ENCODE results near the gene CIAPIN1.

CIAPIN1 gene

DNA sequence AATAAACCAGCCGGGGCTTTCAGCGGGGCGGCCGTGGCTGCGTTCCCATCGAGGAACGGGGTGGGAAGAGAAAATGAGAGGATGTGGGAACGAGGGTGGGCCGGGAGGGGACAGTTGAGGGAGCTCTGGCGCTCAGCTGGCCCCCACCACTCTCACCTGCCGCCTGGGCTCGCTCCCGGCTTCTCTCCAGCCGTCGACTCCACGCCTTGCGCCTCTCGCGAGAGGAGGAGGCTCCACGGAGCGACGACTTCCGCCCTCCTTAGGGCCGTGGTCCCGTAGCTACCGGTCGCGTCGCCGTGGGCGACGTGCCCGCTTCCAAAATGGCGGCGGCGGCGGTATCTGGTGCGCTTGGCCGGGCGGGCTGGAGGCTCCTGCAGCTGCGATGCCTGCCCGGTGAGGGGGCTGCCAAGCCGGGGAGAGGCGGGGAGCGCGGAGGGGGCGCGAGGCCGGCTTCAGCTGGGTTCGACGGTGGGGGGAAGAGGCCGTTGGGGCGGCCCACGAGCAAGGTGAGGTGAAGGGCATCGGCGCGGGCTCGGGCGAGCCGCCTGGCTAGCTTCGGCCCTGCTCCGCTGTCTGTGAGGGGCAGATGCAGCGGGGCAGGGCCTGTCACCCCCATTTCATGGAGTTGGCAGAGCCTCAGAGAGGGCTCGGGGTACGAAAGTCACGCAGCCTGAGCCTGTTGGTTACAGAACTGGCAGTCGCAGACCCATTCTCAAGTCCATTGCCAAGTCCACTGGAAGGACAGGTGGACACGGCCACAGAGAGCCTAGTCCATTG is at the start of gene CIAPIN1, which contains the start of gene COQ9:
CIAPIN1 (minus strand) TSS at position 200 of the 777 bp plus-strand sequence. CDS start 6,457 bp downstream, outside the sequence.
COQ9 (plus strand) TSS at position 294 of the 777 bp plus-strand sequence; CDS start at position 321, 27 bp downstream.
- DNase-seq (ENCODE audit: insufficient read length, low spot score) = peak; percentile 94
- peak; percentile 87 for TF ChIP-seq POLR2A (IDR thresholded peaks at IDR 0.05; ENCODE audit: low read depth, low read length)
- FAIRE-seq = no peak

- TF ChIP-seq POLR2A (IDR thresholded peaks at IDR 0.05; ENCODE audit: low read depth, low read length) = no peak
- no peak for DNase-seq (ENCODE audit: insufficient read length, low spot score)
- FAIRE-seq = no peak
Measured at GRCh38 chr16:57493767-57494166, 46.6 kb upstream of the CIAPIN1 start.

DNA sequence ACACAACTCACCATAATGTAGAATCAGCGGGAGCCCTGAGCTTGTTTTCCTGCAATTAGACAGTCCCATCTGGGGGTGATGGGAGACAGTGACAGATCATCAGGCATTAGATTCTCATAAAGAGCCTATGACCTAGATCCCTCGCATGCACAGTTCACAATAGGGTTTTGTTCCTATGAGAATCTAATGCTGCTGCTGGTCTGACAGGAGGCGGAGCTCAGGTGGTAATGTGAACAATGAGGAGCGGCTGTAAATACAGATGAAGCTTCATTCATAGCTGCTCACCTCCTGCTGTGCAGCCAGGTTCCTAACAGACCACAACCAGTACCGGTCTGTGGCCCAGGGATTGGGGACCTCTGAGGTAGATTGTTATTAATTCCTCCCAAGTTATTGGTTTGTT is 42.0 kb upstream of the CIAPIN1 start:
- TF ChIP-seq POLR2A (IDR thresholded peaks at IDR 0.05; ENCODE audit: low read depth, low read length) = no peak
- no peak for DNase-seq (ENCODE audit: insufficient read length, low spot score)
- FAIRE-seq = no peak

DNA sequence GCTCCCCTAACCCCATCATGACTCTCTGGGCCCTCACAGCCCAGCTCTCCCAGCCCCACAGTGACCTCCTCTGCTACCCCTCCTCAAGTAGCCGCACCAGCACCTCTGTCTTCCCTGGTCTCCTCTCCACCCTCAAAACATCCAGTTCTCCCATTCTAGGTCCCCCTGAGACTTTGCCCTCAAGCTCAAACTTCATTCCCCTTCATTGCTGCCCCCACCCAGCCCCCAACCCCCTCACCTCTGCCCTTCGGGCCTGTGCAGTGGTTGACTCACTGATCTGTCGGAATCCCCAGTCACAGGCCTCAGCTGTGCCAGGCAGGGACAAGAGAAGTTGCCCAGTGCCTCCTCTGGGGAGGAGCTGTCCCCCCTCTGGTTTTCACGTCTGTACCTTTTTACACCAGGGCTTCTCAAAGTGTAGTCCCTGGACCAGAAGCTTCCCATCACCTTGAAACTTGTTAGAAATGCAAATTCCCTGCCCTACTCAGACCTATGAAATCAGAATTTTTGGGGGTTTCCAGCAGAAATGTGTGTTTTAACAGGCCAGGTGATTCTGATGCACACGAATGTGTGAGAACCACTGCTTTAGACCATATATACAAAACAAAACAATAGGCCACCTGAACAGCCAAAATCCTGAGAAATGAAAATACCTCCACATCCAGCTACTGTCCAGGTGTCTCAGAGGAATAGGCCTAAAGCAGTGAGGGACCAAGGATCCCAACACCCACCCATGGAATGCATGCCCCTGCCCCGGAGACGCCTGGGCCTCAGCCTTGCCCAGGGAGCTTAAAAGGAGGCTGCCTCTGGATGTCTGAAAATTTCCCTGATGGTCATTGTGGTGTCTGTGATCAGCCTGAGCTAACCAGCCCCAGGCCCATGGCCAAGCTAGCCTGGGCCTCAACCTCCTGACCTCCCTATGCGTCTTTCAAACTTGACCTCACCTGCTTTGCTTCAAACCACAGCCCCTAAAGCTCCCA is 40.0 kb upstream of the CIAPIN1 start:
- no peak for TF ChIP-seq POLR2A (IDR thresholded peaks at IDR 0.05; ENCODE audit: low read depth, low read length)
- DNase-seq (ENCODE audit: insufficient read length, low spot score) (no peak), FAIRE-seq (no peak)

DNA sequence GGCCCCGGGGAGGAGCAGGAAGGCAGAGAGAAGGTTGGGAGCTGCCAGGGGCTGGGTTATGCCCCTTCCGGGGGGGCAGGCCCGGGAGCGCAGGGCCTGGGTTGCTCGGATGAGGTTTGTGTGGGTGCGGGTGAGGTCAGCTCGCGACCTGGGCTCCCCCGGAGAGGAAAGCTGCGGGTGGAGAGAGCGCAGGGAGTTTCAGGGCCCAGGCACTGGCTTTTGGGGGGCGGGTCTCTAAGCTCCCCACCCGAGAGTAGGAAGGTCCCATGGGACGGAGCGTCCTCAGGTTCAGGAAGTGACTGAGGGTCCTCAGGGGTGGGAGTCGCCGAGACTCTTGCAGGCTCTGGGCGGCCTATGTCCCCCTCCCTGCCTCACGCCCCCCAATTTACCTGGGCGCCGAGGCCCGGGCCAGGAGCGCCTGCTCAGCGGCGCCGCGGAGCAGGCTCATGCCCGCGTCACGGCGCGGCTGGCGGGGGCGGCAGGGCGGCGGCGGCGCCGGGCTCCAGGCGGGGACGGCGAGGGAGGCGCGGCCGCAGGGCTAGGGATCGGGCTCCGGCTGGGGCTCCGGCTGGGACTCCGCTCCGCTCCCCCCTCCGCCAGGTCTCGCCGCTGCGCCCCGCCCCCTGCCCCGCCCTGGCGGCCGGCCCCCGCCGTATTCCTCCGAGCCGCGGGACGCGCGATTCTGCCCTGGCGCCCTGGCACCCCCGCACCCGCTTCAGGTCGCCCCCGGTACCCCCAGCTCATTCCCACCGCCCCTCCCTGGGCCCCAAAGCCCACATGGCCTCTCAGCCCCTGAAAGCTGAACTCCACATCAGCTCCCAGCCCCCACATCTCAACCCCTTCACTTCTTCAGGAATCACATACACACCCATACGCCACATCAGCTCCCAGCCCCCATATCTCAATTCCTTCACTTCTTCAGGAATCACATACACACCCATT is 39.0 kb upstream of the CIAPIN1 start, which contains the start of gene DOK4:
DOK4 (minus strand) TSS at position 578 of the 942 bp plus-strand sequence. CDS start 6,986 bp downstream, outside the sequence.
- peak; percentile 36; the same call in 1 of the 2 replicates for TF ChIP-seq POLR2A (IDR thresholded peaks at IDR 0.05; ENCODE audit: low read depth, low read length)
- FAIRE-seq (no peak), DNase-seq (ENCODE audit: insufficient read length, low spot score) (peak; percentile 95)

GRCh38 chr16:57485091-57485915 is 38.1 kb upstream of the CIAPIN1 start:
- no peak for FAIRE-seq
- peak; percentile 33 for DNase-seq (ENCODE audit: insufficient read length, low spot score)
- no peak for TF ChIP-seq POLR2A (IDR thresholded peaks at IDR 0.05; ENCODE audit: low read depth, low read length)

DNA sequence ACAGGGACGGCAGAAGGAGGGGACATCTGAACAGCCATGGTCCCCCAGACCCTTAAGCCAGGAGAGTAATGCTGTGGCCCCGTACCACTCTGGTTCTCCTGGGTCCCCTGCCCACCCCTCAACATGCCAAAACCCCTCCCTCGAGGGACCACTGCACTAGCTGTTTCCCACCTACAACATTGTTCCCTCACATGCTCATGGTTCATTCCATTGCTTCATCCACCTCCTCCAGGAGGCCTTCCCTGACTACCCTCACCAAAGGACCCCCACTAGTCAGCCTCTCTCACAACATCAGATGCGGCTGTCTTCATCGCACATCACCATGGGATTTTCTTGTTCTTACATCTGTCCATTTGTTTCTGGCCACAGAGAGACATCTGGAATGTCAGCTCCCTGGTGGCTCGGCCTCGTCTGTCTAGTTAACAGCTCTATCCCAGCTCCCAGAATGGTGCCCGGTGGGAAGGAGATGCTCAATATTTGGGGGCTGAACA is 37.4 kb upstream of the CIAPIN1 start:
- TF ChIP-seq POLR2A (IDR thresholded peaks at IDR 0.05; ENCODE audit: low read depth, low read length) = no peak
- FAIRE-seq = no peak
- DNase-seq (ENCODE audit: insufficient read length, low spot score) = no peak

DNA sequence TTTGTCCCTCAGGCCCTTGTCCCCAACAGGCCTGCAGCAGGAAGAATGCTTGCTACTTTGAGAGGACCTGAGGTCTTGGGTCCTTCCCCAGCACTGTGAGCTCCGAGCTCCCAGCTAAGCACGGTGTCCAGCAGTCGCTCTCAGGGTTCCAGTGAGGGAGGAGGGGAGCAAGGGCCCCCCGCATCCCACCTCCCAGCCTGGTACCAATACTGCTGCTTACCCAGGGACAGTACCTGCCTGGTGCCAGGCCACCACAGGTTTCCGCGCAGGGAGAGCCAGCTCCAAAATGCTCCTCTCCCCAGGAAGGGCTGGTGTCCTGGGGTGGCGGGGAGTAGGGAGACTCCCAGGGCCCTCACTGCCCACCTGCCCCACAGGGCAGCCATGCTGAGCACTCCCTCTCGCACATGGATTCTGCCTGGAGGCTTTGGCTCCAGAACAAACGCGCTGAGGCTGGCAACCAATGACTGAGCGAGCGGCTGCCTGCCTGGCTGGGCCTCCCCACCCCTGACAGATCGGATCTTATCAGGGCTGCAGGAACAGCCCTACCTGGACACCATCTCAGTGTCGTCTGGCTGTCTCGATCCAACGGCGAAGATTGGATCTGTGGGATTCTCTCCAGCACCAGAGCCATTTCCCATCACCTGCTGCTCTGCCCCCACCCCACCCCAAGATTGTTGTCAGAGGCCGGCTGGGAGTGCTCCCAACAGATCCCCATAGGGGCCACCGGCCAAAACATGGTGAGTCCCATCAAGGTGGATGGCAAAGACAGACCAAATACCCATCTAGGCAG is 36.7 kb upstream of the CIAPIN1 start:
- DNase-seq (ENCODE audit: insufficient read length, low spot score) = no peak
- no peak for TF ChIP-seq POLR2A (IDR thresholded peaks at IDR 0.05; ENCODE audit: low read depth, low read length)
- no peak for FAIRE-seq

DNA sequence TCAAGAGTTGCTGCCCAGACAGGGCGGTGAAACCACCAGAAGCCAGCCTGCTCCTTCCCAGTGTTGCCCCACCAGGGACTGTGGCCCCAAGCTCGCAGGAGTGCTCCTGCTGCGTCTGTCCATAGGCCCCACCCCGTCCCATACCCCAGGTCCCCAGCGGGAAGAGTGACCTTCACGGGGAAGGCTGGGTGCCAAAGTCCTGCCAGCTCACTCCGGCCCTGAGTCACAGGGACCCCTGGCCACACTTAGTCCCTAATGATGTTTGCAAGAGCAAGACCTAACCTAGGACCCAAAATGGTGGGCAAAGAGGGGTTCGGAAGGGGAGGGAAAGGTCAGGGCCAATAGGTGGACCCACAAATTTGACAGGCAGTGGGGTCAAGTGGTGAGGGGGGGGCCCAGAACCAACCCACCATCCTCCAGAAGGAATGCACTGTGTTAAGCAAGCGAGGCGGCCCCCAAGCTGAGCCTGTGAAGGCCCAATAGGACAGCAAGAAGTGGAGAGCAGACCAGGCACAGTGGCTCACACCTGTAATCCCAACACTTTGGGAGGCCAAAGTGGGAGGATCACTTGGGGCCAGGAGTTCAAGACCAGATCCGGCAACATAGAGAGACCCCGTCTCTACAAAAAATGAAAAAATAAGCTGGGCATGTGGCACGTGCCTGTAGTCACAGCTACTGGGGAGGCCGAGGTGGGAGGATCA is 35.8 kb upstream of the CIAPIN1 start:
- DNase-seq (ENCODE audit: insufficient read length, low spot score) (no peak), FAIRE-seq (no peak)
- no peak for TF ChIP-seq POLR2A (IDR thresholded peaks at IDR 0.05; ENCODE audit: low read depth, low read length)

DNA sequence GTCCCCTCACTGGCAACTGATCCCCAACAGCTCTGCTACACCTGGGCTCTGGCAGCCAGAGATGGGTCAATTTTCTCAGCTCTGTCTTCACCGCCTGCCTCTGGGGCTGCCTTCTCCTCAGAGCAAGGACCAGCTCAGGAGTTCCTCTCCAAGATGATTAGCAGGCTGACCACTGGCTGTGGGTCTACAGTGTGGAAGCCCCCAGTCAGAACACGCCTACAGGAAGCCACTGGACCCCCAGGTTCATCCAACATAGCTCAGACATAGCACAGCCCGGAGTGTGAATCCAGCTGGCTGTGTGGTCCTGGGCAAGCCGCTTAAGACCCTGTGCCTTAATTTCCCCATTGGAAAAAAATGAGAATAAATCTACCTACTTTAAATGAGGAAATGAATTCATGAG is 34.2 kb upstream of the CIAPIN1 start:
- DNase-seq (ENCODE audit: insufficient read length, low spot score) (no peak), FAIRE-seq (no peak)
- no peak for TF ChIP-seq POLR2A (IDR thresholded peaks at IDR 0.05; ENCODE audit: low read depth, low read length)

DNA sequence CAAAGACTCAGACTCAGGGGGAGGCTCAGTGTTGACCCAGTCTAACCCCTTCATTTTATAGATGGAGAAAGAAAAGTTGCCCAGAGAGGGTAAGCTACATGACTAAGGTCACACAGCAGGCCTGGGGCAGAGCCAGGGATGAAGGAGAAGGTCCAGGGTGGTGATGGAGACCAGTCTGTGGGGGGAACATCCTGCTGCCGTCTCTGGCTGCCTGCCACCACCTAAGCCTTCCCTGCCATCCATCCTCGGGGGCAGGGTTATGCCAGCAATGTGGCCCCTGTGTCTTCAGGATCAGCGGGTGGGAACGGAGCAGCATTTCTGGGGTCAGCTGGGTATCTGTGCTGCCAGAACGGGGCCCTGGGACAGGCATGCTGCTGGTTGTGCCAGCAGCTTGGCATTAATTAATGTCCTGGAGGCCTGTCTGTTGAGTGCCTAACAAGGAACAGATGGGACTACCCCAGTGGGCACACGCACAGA is 33.6 kb upstream of the CIAPIN1 start:
- DNase-seq (ENCODE audit: insufficient read length, low spot score) = no peak
- FAIRE-seq = no peak
- no peak for TF ChIP-seq POLR2A (IDR thresholded peaks at IDR 0.05; ENCODE audit: low read depth, low read length)

Measured in H54 (cell line).